ENCODE measurements around the gene XRCC3.

GRCh38 chr14:103653805-103654204 is 61.4 kb downstream of the XRCC3 start:
- TF ChIP-seq CTCF (conservative IDR thresholded peaks at IDR 0.05) (no peak), ZFX (IDR thresholded peaks at IDR 0.05) (no peak)
